Tibial artery (tissue), 4 donors: Measurements from ENCODE around the gene AASS.
A peak's percentile ranks its signal among the peaks of the same experiment; 100 is the strongest.

Experiments
- DNase-seq, 2 donors: peaks; one replicate each; pipeline ENCODE4 v3.0.0-alpha.2; 2019
- H3K27ac ChIP-seq, 2 donors: fragments of 200-600 bp; sonication (generic) in 1 of 2; 1 replicate in 1 of 2; 2 replicates in 1 of 2; pipeline ENCODE4 v1.5.1; 2018 to 2019; ENCODE audit warnings: mild to moderate bottlenecking in 1 of 2
- H3K27me3 ChIP-seq, 2 donors: fragments of 200-600 bp; sonication (generic) in 1 of 2; one replicate each; pipeline versions ENCODE4 v1.5.1 to v1.6.0; 2016 to 2019
- H3K36me3 ChIP-seq, 3 donors: fragments of 200-600 bp; sonication (generic) in 2 of 3; one replicate each; pipeline ENCODE4 v1.5.1; 2016 to 2019; ENCODE audit warnings: mild to moderate bottlenecking in 2 of 3
- H3K4me1 ChIP-seq, 4 donors: fragments of 200-600 bp; sonication (generic) in 2 of 4; 1 replicate in 3 of 4; 2 replicates in 1 of 4; pipeline ENCODE4 v1.5.1; 2016 to 2019
- H3K4me3 ChIP-seq, 2 donors: fragments of 200-600 bp; sonication (generic) in 1 of 2; 1 replicate in 1 of 2; 2 replicates in 1 of 2; pipeline ENCODE4 v1.5.1; 2018 to 2019; ENCODE audit warnings: mild to moderate bottlenecking in 2 of 2
- H3K9me3 ChIP-seq, 3 donors: fragments of 200-600 bp; sonication (generic) in 1 of 3; one replicate each; pipeline ENCODE4 v1.5.1; 2016 to 2019
- intact Hi-C: fragments of 100-400 bp; cut with DNase I; formaldehyde crosslinking; loops from one replicate; pipeline ENCODE4 v1.15.0; 2023; ENCODE audit warnings: low total_unique reads
- TF ChIP-seq, protein P1 (sequence below), 2 experiments: fragments of 200-600 bp in 1 of 2; fragments of 450-650 bp in 1 of 2; IDR thresholded peaks; one replicate each; pipeline ENCODE4 v1.5.1; 2017 to 2019; ENCODE audit warnings: antibody characterized with exemption in 2 of 2, mild to moderate bottlenecking in 1 of 2, moderate library complexity in 1 of 2

AASS gene

DNA sequence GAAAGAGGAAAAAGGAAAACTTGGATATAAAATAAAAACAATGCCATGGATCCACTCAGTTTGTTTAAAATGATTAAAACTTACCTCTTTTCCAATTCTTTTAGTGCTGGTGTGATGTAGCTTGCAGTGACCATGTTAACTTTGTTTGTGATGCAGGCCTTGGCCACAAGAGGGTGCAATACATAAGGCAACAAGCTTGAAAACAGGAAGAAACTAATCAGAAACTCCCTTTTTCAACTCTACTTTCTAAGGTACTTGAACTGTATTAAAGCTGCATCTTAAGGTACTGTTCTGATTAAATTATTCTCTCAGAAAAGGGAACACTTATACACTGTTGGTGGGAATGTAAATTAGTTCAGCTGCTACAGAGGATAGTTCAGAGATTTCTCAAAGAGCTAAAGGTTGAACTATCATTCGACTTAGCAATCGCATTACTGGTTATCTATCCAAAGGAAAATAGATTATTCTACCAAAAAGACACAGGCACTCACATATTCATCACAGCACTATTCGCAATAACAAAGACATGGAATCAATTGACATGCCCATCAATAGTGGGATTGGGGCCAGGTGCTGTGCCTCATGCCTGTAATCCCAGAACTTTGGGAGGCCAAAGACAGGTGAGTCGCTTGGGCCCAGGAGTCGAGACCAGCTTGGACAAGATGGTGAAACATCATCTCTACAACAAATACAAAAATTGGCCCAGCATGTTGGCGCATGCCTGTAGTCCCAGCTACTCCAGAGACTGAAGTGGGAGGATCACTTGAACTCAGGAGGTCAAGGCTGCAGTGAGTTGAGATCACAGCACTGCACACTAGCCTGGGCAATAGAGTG is 50.9 kb downstream of the AASS start:
- TF ChIP-seq, protein P1, sequence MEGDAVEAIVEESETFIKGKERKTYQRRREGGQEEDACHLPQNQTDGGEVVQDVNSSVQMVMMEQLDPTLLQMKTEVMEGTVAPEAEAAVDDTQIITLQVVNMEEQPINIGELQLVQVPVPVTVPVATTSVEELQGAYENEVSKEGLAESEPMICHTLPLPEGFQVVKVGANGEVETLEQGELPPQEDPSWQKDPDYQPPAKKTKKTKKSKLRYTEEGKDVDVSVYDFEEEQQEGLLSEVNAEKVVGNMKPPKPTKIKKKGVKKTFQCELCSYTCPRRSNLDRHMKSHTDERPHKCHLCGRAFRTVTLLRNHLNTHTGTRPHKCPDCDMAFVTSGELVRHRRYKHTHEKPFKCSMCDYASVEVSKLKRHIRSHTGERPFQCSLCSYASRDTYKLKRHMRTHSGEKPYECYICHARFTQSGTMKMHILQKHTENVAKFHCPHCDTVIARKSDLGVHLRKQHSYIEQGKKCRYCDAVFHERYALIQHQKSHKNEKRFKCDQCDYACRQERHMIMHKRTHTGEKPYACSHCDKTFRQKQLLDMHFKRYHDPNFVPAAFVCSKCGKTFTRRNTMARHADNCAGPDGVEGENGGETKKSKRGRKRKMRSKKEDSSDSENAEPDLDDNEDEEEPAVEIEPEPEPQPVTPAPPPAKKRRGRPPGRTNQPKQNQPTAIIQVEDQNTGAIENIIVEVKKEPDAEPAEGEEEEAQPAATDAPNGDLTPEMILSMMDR (IDR thresholded peaks at IDR 0.05): peak; percentile 62 to 78
- Histone ChIP-seq H3K27me3 (no peaks in the 10 kb centered on the region), H3K9me3 (no peaks in the 10 kb centered on the region), H3K4me1 (no peaks in the 10 kb centered on the region), H3K4me3 (no peak overlapping the region), H3K36me3 (peaks cover 41 to 58% (median 49%) of the 10 kb centered on the region in 3 donors), H3K27ac (no peak overlapping the region)
- peak; percentile 73 for DNase-seq
- intact Hi-C loops: no loop called here

DNA sequence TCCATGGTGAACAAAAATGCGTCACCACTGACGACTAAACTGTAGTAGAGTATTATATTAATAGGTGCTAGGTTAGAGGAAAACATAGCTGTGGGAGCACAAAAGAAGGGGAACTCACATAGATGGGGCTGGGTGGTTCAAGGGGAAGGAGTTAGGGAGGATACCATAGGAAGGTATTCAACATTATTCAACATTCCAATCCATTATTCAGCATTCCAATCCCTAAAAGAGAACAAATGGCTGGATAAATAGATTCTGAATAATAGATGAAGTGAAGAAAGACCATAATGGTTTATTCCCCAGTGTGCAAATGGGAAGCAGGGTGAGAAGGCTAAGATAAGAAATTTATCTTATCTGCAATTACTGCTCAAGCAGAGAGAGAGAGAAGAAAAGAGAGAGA is 61.4 kb downstream of the AASS start:
- no peak overlapping the region for H3K27ac ChIP-seq
- no peak for DNase-seq
- H3K4me3 ChIP-seq: no peak overlapping the region
- intact Hi-C loops: no loop called here
- no peaks in the 10 kb centered on the region for H3K9me3 ChIP-seq
- H3K36me3 ChIP-seq: peaks cover 64 to 84% (median 76%) of the 10 kb centered on the region in 3 donors
- H3K27me3 ChIP-seq: no peaks in the 10 kb centered on the region
- TF ChIP-seq, protein P1 (IDR thresholded peaks at IDR 0.05): no peak
- no peaks in the 10 kb centered on the region for H3K4me1 ChIP-seq

DNA sequence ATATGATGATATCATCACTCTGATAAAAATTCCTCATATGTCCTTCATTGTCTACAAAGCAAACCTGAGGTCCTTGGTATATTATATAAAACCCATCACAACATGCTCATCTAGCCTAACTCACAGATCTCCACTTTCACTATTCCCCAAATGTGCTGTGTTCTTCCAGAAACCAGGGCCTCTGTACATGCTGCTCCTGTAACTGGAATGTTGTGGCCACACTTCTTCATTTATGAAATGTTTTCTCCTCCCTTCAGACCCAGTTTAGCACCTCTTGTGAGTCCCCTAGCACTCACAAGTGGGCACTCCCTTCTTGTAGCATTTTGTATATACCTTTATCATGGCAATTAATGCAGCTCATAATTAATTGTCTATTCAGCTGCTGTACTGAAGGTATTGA is 61.9 kb downstream of the AASS start:
- TF ChIP-seq, protein P1 (IDR thresholded peaks at IDR 0.05): no peak
- no peaks in the 10 kb centered on the region for H3K27me3 ChIP-seq
- H3K4me1 ChIP-seq: no peaks in the 10 kb centered on the region
- H3K27ac ChIP-seq: no peak overlapping the region
- no peak overlapping the region for H3K4me3 ChIP-seq
- H3K9me3 ChIP-seq: no peaks in the 10 kb centered on the region
- intact Hi-C loops: no loop called here
- peaks cover 65 to 86% (median 79%) of the 10 kb centered on the region in 3 donors for H3K36me3 ChIP-seq
- DNase-seq: no peak

DNA sequence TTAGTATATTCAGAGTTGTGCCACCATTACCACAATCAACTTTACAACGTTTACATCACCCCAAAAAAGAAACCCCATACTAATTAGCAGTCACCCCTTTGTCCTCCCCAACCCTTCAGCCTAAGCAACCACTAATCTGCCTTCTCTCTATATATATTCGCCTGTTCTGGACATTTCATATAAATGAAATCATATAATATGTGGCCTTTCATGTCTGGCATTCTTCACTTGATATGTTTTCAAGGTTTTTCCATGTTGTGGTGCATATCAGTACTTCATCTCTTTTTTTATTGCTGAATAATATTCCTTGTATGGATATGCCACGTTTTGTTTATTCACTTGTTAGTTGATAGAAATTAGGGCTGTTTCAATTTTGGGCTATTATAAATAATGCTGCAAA is 70.4 kb downstream of the AASS start:
- no peaks in the 10 kb centered on the region for H3K4me1 ChIP-seq
- no peak overlapping the region for H3K4me3 ChIP-seq
- H3K9me3 ChIP-seq: no peaks in the 10 kb centered on the region
- no peak for DNase-seq
- no peaks in the 10 kb centered on the region for H3K27me3 ChIP-seq
- H3K27ac ChIP-seq: no peak overlapping the region
- H3K36me3 ChIP-seq: peaks cover 39 to 47% (median 40%) of the 10 kb centered on the region in 3 donors
- TF ChIP-seq, protein P1 (IDR thresholded peaks at IDR 0.05): no peak
- intact Hi-C loops: no loop called here

DNA sequence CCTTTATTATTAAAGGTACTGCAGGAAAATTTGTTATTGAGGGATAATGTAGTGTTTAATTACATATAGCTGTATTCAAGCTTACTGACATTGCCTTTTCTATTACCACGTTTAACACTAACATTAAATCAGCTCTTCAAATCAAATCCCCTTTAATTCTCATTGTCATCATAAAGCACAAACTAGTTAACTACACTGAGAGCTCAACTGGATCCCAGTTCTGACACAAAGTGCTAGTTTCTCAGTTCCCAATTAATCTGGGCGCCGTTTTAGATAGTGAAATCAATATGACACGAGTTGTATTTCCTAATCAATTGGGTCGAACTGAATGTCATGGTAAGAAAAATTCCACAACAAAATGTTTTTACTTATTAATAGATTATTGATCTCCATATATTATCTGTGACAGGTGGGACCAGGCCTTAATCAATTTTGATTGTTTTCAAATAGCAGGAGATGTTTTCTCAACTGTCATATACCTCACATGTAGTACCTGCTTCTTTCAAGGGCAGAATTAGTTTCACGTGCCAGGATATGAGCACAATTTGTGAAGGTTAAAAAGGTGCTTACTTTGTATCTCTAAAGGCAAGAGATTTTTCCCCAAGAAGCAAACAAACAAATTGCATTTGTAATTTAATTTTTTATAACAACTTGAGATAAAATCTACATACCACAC is 71.0 kb downstream of the AASS start:
- Histone ChIP-seq H3K27me3 (no peaks in the 10 kb centered on the region), H3K27ac (no peak overlapping the region), H3K4me1 (no peaks in the 10 kb centered on the region), H3K9me3 (no peaks in the 10 kb centered on the region), H3K4me3 (no peak overlapping the region), H3K36me3 (peaks cover 34 to 41% (median 35%) of the 10 kb centered on the region in 3 donors)
- intact Hi-C loops: no loop called here
- TF ChIP-seq, protein P1 (IDR thresholded peaks at IDR 0.05): no peak
- no peak for DNase-seq
